ENCODE measurements around the gene RPL5.

The RPL5 gene

GRCh38 chr1:92845908-92846307, 14.1 kb downstream of the RPL5 start:
- no peak overlapping the region for H3K14ac ChIP-seq (ENCODE audit: low read length in 2 of 2)
- no peak overlapping the region for H3K23ac ChIP-seq (ENCODE audit: low read length in 2 of 2)
- no peak overlapping the region for H3K9ac ChIP-seq (ENCODE audit: low read length)
- no peak overlapping the region for H2BK15ac ChIP-seq (ENCODE audit: low read depth, poor library complexity, severe bottlenecking)
- 91% methylated on average over 1 of the region's 3 CpGs for WGBS
- H3K79me1 ChIP-seq (replicated peaks; ENCODE audit: low read length, poor library complexity, severe bottlenecking), result no peaks in the 10 kb centered on the region
- H3K4me1 ChIP-seq (ENCODE audit: control insufficient read depth, insufficient read depth, low read depth, low read length), result no peaks in the 10 kb centered on the region
- H3K4ac ChIP-seq (ENCODE audit: low read depth in 1 of 2, low read length in 2 of 2), result no peak overlapping the region
- H3K4me2 ChIP-seq (ENCODE audit: low read length, poor library complexity, severe bottlenecking), result no peak overlapping the region
- no peak overlapping the region for H4K8ac ChIP-seq (ENCODE audit: low read length)
- H3K27ac ChIP-seq (ENCODE audit: low read length, poor library complexity, severe bottlenecking), result no peak overlapping the region
- H3K36me3 ChIP-seq (ENCODE audit: control insufficient read depth in 1 of 2, insufficient read depth in 2 of 2, low read depth in 1 of 2, low read length in 2 of 2), result peaks cover 0 to 37% of the 10 kb centered on the region in 2 experiments
- H2AK5ac ChIP-seq (ENCODE audit: low read length, severe bottlenecking), result no peak overlapping the region
- no peaks in the 10 kb centered on the region for H3K9me3 ChIP-seq (ENCODE audit: control insufficient read depth, low read length)
- no peak overlapping the region for H3K4me3 ChIP-seq (ENCODE audit: insufficient read depth in 1 of 2, low read depth in 1 of 2, low read length in 2 of 2)
- H3K18ac ChIP-seq (ENCODE audit: low read depth in 1 of 2, low read length in 2 of 2), result no peak overlapping the region
- no peak overlapping the region for H2AFZ ChIP-seq (ENCODE audit: low read depth, low read length)
- no peak overlapping the region for H4K91ac ChIP-seq (ENCODE audit: low read length)
- no peak overlapping the region for H2BK120ac ChIP-seq (ENCODE audit: low read depth, low read length)
- H2BK12ac ChIP-seq (ENCODE audit: low read length in 2 of 2), result no peak overlapping the region
- no peak for DNase-seq
- no peaks in the 10 kb centered on the region for H3K27me3 ChIP-seq (ENCODE audit: control insufficient read depth in 1 of 2, insufficient read depth in 1 of 2, low read length in 2 of 2)
- no peak overlapping the region for H2BK5ac ChIP-seq (ENCODE audit: low read depth, low read length, poor library complexity, severe bottlenecking)

GRCh38 chr1:92848201-92848600, 16.4 kb downstream of the RPL5 start:
- Histone ChIP-seq H3K9ac (ENCODE audit: low read length) (no peak overlapping the region), H3K27ac (ENCODE audit: low read length, poor library complexity, severe bottlenecking) (no peak overlapping the region), H3K4ac (ENCODE audit: low read depth in 1 of 2, low read length in 2 of 2) (no peak overlapping the region), H2BK15ac (ENCODE audit: low read depth, poor library complexity, severe bottlenecking) (no peak overlapping the region), H3K18ac (ENCODE audit: low read depth in 1 of 2, low read length in 2 of 2) (no peak overlapping the region), H3K14ac (ENCODE audit: low read length in 2 of 2) (no peak overlapping the region), H2BK5ac (ENCODE audit: low read depth, low read length, poor library complexity, severe bottlenecking) (no peak overlapping the region), H3K9me3 (ENCODE audit: control insufficient read depth, low read length) (no peaks in the 10 kb centered on the region), H2AK5ac (ENCODE audit: low read length, severe bottlenecking) (no peak overlapping the region), H3K79me1 (replicated peaks; ENCODE audit: low read length, poor library complexity, severe bottlenecking) (no peaks in the 10 kb centered on the region), H2AFZ (ENCODE audit: low read depth, low read length) (no peak overlapping the region), H3K27me3 (ENCODE audit: control insufficient read depth in 1 of 2, insufficient read depth in 1 of 2, low read length in 2 of 2) (no peaks in the 10 kb centered on the region), H3K4me3 (ENCODE audit: insufficient read depth in 1 of 2, low read depth in 1 of 2, low read length in 2 of 2) (no peak overlapping the region), H3K23ac (ENCODE audit: low read length in 2 of 2) (no peak overlapping the region), H2BK120ac (ENCODE audit: low read depth, low read length) (no peak overlapping the region), H3K4me2 (ENCODE audit: low read length, poor library complexity, severe bottlenecking) (no peak overlapping the region), H4K8ac (ENCODE audit: low read length) (no peak overlapping the region), H2BK12ac (ENCODE audit: low read length in 2 of 2) (no peak overlapping the region), H3K36me3 (ENCODE audit: control insufficient read depth in 1 of 2, insufficient read depth in 2 of 2, low read depth in 1 of 2, low read length in 2 of 2) (peaks cover 0 to 14% of the 10 kb centered on the region in 2 experiments), H4K91ac (ENCODE audit: low read length) (no peak overlapping the region), H3K4me1 (ENCODE audit: control insufficient read depth, insufficient read depth, low read depth, low read length) (no peaks in the 10 kb centered on the region)
- DNase-seq, result no peak
- WGBS, result 93% methylated on average over 4 of the region's 4 CpGs

- Histone ChIP-seq H3K4me1 (ENCODE audit: control insufficient read depth, insufficient read depth, low read depth, low read length) (no peaks in the 10 kb centered on the region), H3K79me1 (replicated peaks; ENCODE audit: low read length, poor library complexity, severe bottlenecking) (no peaks in the 10 kb centered on the region), H3K4ac (ENCODE audit: low read depth in 1 of 2, low read length in 2 of 2) (no peak overlapping the region), H3K23ac (ENCODE audit: low read length in 2 of 2) (no peak overlapping the region), H2BK5ac (ENCODE audit: low read depth, low read length, poor library complexity, severe bottlenecking) (no peak overlapping the region), H3K9me3 (ENCODE audit: control insufficient read depth, low read length) (peaks cover 1% of the 10 kb centered on the region), H3K18ac (ENCODE audit: low read depth in 1 of 2, low read length in 2 of 2) (no peak overlapping the region), H3K4me3 (ENCODE audit: insufficient read depth in 1 of 2, low read depth in 1 of 2, low read length in 2 of 2) (no peak overlapping the region), H3K14ac (ENCODE audit: low read length in 2 of 2) (no peak overlapping the region), H2BK15ac (ENCODE audit: low read depth, poor library complexity, severe bottlenecking) (no peak overlapping the region), H2AFZ (ENCODE audit: low read depth, low read length) (no peak overlapping the region), H3K4me2 (ENCODE audit: low read length, poor library complexity, severe bottlenecking) (no peak overlapping the region), H2BK120ac (ENCODE audit: low read depth, low read length) (no peak overlapping the region), H4K91ac (ENCODE audit: low read length) (no peak overlapping the region), H2AK5ac (ENCODE audit: low read length, severe bottlenecking) (no peak overlapping the region), H3K27me3 (ENCODE audit: control insufficient read depth in 1 of 2, insufficient read depth in 1 of 2, low read length in 2 of 2) (no peaks in the 10 kb centered on the region), H2BK12ac (ENCODE audit: low read length in 2 of 2) (no peak overlapping the region), H4K8ac (ENCODE audit: low read length) (no peak overlapping the region), H3K27ac (ENCODE audit: low read length, poor library complexity, severe bottlenecking) (no peak overlapping the region), H3K36me3 (ENCODE audit: control insufficient read depth in 1 of 2, insufficient read depth in 2 of 2, low read depth in 1 of 2, low read length in 2 of 2) (no peaks in the 10 kb centered on the region), H3K9ac (ENCODE audit: low read length) (no peak overlapping the region)
- DNase-seq, result no peak
- WGBS, result 95% methylated on average over 2 of the region's 3 CpGs
Observed at GRCh38 chr1:92850019-92850418, 18.2 kb downstream of the RPL5 start.

DNA sequence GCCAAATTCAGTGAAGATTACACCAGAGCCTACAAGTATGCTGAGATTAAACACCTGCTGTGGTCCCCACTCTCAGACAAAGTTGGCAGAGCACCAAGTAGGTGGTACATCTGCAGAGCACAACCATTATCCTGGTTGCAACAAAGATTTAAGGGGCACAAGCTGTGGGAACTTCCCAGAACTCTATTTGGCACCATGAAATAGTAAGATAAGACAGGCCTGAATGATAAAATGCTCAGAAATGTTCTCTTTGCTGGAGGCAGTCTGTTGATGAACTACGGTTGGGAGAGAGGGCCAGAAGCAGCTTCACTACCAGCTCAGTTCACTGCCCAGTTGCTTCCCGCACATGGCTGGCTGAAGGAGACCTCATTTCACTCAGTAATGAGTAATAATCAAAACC, 19.9 kb downstream of the RPL5 start:
- Histone ChIP-seq H3K9me3 (ENCODE audit: control insufficient read depth, low read length) (peaks cover 4% of the 10 kb centered on the region), H3K4me2 (ENCODE audit: low read length, poor library complexity, severe bottlenecking) (no peak overlapping the region), H3K9ac (ENCODE audit: low read length) (no peak overlapping the region), H2AFZ (ENCODE audit: low read depth, low read length) (no peak overlapping the region), H2BK15ac (ENCODE audit: low read depth, poor library complexity, severe bottlenecking) (no peak overlapping the region), H3K23ac (ENCODE audit: low read length in 2 of 2) (no peak overlapping the region), H2BK120ac (ENCODE audit: low read depth, low read length) (no peak overlapping the region), H4K91ac (ENCODE audit: low read length) (no peak overlapping the region), H3K27ac (ENCODE audit: low read length, poor library complexity, severe bottlenecking) (no peak overlapping the region), H2BK12ac (ENCODE audit: low read length in 2 of 2) (no peak overlapping the region), H4K8ac (ENCODE audit: low read length) (no peak overlapping the region), H3K27me3 (ENCODE audit: control insufficient read depth in 1 of 2, insufficient read depth in 1 of 2, low read length in 2 of 2) (no peaks in the 10 kb centered on the region), H2BK5ac (ENCODE audit: low read depth, low read length, poor library complexity, severe bottlenecking) (no peak overlapping the region), H3K18ac (ENCODE audit: low read depth in 1 of 2, low read length in 2 of 2) (no peak overlapping the region), H3K14ac (ENCODE audit: low read length in 2 of 2) (no peak overlapping the region), H2AK5ac (ENCODE audit: low read length, severe bottlenecking) (no peak overlapping the region), H3K4me1 (ENCODE audit: control insufficient read depth, insufficient read depth, low read depth, low read length) (no peaks in the 10 kb centered on the region), H3K4me3 (ENCODE audit: insufficient read depth in 1 of 2, low read depth in 1 of 2, low read length in 2 of 2) (no peak overlapping the region), H3K4ac (ENCODE audit: low read depth in 1 of 2, low read length in 2 of 2) (no peak overlapping the region), H3K36me3 (ENCODE audit: control insufficient read depth in 1 of 2, insufficient read depth in 2 of 2, low read depth in 1 of 2, low read length in 2 of 2) (no peaks in the 10 kb centered on the region), H3K79me1 (replicated peaks; ENCODE audit: low read length, poor library complexity, severe bottlenecking) (no peaks in the 10 kb centered on the region)
- no peak for DNase-seq
- 70% methylated on average over 1 of the region's 2 CpGs for WGBS
